Karpas-422 (cell line): ENCODE results near the gene PGLYRP2. TPM values are rescaled to one million over a fixed set of nuclear protein-coding genes. Genes with fewer than 3 reads are reported as not detected.

Experiments used
- DNase-seq: peaks from one replicate; pipeline ENCODE4 v3.0.0-alpha.2; 2015
- H2AFZ ChIP-seq: fragments of 200-600 bp; sonication (generic); 2 replicates; pipeline ENCODE4 v1.6.1; 2014; ENCODE audit warnings: antibody characterized with exemption, low read length, mixed read lengths
- H3K27ac ChIP-seq: fragments of 200-600 bp; sonication (generic); 2 replicates; pipeline ENCODE4 v1.5.1; 2014; ENCODE audit warnings: mild to moderate bottlenecking, low read length, moderate library complexity
- H3K27me3 ChIP-seq: fragments of 200-600 bp; sonication (generic); 2 replicates; pipeline ENCODE4 v1.6.1; 2014; ENCODE audit warnings: low read length, mixed read lengths
- H3K36me3 ChIP-seq: fragments of 200-600 bp; sonication (generic); 2 replicates; pipeline ENCODE4 v1.6.1; 2014; ENCODE audit warnings: low read length, mixed read lengths; ENCODE audit not compliant: insufficient read depth
- H3K4me1 ChIP-seq: fragments of 200-600 bp; sonication (generic); 2 replicates; pipeline ENCODE4 v1.6.1; 2014; ENCODE audit warnings: mild to moderate bottlenecking, low read length, mixed read lengths
- H3K4me2 ChIP-seq: fragments of 200-600 bp; sonication (generic); 2 replicates; pipeline ENCODE4 v1.6.1; 2014; ENCODE audit warnings: low read length, low read depth, mild to moderate bottlenecking; ENCODE audit not compliant: poor library complexity, severe bottlenecking
- H3K4me3 ChIP-seq: fragments of 200-600 bp; sonication (generic); 2 replicates; pipeline ENCODE4 v1.5.1; 2014; ENCODE audit warnings: mild to moderate bottlenecking, antibody characterized with exemption, low read length, mixed read lengths
- H3K79me2 ChIP-seq: fragments of 200-600 bp; sonication (generic); 2 replicates; pipeline ENCODE4 v1.6.1; 2014; ENCODE audit warnings: mild to moderate bottlenecking, low read length, mixed read lengths
- H3K9ac ChIP-seq: fragments of 200-600 bp; sonication (generic); 2 replicates; pipeline ENCODE4 v1.6.0; 2014; ENCODE audit warnings: low read length
- H3K9me2 ChIP-seq: fragments of 200-600 bp; sonication (generic), shearing (Covaris generic); replicated peaks from 2 replicates; pipeline ENCODE4 v1.6.0; 2014; ENCODE audit warnings: mild to moderate bottlenecking, low read length, moderate library complexity; ENCODE audit not compliant: insufficient read depth
- H3K9me3 ChIP-seq: fragments of 300-700, 200-600 bp; sonication (generic); 2 replicates; pipeline ENCODE4 v1.6.1; 2014; ENCODE audit warnings: low read length, mixed read lengths
- H4K20me1 ChIP-seq: fragments of 200-600 bp; sonication (generic); 2 replicates; pipeline ENCODE4 v1.6.1; 2014; ENCODE audit warnings: mild to moderate bottlenecking, antibody characterized with exemption, low read length, low read depth; ENCODE audit not compliant: insufficient read depth
- total RNA-seq: library from RNA; depleted of rRNA; stranded (reverse); fragments of >200 nt; shearing (Covaris generic); gene quantifications from 2 replicates; pipeline ENCODE4 v1.2.3, GENCODE V29; 2014; ENCODE audit warnings: low replicate concordance

PGLYRP2 gene
- total RNA-seq, 1 experiment from 2014 or later = not detected

DNA sequence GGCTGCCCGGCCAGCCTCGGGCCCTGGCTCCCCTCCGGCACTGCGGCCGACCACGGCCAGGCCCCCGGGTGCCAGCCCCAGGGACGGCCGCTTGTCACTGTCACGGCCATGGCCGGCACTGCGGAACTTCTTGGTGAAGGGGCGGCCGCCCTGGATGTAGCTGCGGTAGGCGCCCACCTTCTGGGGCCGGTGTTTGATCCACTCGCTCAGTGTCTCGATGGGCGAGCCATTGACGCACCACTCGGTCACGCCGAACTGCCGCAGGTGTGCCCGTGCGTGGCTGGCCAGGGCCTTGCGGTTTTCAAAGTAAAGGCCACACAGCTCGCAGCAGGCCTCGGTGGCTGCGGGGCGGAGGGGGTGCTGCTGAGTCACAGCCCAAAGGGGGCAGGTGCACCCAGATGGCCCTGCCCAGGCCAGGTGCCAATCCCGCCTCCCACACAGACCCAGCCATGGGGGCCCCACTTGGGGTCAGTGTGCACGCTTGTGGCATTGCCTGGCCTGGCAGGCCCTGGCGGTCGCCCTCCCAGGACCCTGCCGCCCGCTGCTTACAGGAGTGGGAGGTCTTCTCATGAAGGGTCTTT, 54.5 kb downstream of the PGLYRP2 start:
- no peak overlapping the region for H3K27ac ChIP-seq
- no peaks in the 10 kb centered on the region for H3K27me3 ChIP-seq
- no peak overlapping the region for H2AFZ ChIP-seq
- no peak overlapping the region for H3K9ac ChIP-seq
- H3K9me2 ChIP-seq = no peaks in the 10 kb centered on the region
- no peak for DNase-seq
- peaks cover 32% of the 10 kb centered on the region for H3K36me3 ChIP-seq
- H3K9me3 ChIP-seq = no peaks in the 10 kb centered on the region
- no peak overlapping the region for H3K4me3 ChIP-seq
- H3K79me2 ChIP-seq = peaks cover 19% of the 10 kb centered on the region
- H3K4me2 ChIP-seq = no peak overlapping the region
- H4K20me1 ChIP-seq = 0 out of 2 replicates have a peak, but pooled peaks cover 4% of the 10 kb centered on the region
- H3K4me1 ChIP-seq = peaks cover 1% of the 10 kb centered on the region

DNA sequence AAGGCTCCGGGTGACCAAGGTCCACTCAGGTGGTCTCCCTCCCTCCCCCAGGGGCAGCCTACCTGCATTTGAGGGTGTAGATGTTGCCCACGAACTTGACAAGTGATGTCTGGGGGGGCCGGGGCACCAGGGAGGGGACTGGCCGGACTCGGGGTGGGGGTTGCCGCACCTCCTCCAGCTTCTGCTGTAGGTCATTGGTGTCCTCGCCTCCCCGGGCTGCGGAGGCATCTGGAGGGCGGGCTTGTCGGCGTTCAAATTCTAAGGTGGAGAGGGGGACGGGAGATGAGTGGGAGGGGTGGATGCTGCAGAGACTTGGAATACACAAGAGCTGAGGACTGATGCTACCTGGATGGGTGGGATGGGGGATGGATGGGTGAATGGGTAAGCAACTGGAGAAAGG, 55.2 kb downstream of the PGLYRP2 start:
- Histone ChIP-seq H3K4me1 (peaks cover 8% of the 10 kb centered on the region), H3K9me2 (no peaks in the 10 kb centered on the region), H3K9me3 (no peaks in the 10 kb centered on the region), H3K27me3 (no peaks in the 10 kb centered on the region), H3K9ac (no peak overlapping the region), H3K4me2 (no peak overlapping the region), H3K36me3 (peaks cover 32% of the 10 kb centered on the region), H3K4me3 (no peak overlapping the region), H3K27ac (no peak overlapping the region), H3K79me2 (peaks cover 13% of the 10 kb centered on the region), H4K20me1 (0 out of 2 replicates have a peak, but pooled peaks cover 4% of the 10 kb centered on the region), H2AFZ (no peak overlapping the region)
- DNase-seq = no peak

DNA sequence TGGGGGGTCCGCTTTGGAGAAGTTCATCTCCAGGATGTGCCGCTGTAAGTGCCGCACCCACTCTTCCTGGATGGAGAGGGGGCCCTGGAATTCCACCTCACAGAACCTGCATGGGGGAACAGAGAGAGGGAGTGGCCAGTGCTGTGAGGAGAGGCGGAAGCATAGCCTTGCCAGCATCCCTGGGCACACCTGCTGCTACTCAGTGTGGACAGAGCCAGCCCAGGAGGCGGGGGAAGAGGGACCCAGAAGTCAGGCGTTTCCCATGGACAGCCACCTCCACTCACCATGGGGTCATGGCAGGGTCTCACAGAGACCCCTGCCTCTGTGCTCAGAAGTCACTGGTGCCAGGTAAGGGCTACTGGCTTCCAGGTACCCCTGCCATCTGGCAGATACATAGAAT, 56.2 kb downstream of the PGLYRP2 start:
- Histone ChIP-seq H2AFZ (no peak overlapping the region), H3K9me2 (no peaks in the 10 kb centered on the region), H3K4me2 (no peak overlapping the region), H3K4me3 (no peak overlapping the region), H3K9me3 (no peaks in the 10 kb centered on the region), H4K20me1 (0 out of 2 replicates have a peak, but pooled peaks cover under 1% of the 10 kb centered on the region), H3K9ac (no peak overlapping the region), H3K27ac (no peak overlapping the region), H3K4me1 (peaks cover 8% of the 10 kb centered on the region), H3K79me2 (peaks cover 9% of the 10 kb centered on the region), H3K27me3 (no peaks in the 10 kb centered on the region), H3K36me3 (peaks cover 32% of the 10 kb centered on the region)
- DNase-seq = no peak

DNA sequence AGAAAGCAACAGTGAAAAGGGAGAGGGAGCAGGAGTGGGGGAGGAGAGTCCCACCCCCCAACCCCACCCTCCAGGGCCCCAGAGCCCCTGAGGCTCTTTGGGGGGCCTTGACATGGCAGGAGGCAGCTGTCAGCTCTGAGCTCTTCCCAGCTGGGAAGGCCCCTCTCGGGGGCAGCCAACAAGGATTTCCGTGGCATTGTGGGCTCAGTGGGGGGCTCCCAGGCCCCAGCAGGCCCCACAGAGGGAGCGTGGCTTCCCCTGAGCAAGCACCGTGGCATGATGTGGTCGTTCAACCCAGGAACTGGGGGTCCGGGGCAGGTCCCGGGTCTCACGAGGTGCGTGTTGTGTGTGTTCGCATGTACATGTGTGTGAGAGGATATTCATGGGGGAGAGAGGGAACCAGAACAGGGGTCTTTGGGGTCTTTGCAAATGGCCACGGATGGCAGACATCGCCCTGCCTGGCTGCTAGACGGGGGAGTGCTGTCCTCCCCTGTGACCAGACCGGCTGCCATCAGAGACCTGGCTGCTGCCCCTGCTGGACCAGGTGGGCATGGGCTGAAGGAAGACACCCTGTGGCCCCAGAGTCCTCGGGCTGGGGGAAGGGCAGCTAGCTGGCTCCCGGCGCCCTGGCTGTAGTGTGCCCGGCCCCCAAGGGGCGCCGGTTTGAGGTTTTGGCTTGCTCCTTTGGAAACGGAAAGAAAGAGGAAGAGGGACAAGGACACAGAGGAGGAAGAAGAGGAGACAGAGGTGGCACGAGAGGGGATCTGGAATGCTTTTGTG, 56.8 kb downstream of the PGLYRP2 start:
- H3K36me3 ChIP-seq = peaks cover 29% of the 10 kb centered on the region
- H3K9ac ChIP-seq = no peak overlapping the region
- DNase-seq = no peak
- H3K9me3 ChIP-seq = no peaks in the 10 kb centered on the region
- H3K9me2 ChIP-seq = no peaks in the 10 kb centered on the region
- no peaks in the 10 kb centered on the region for H3K27me3 ChIP-seq
- H3K4me3 ChIP-seq = no peak overlapping the region
- H4K20me1 ChIP-seq = peaks cover 7% of the 10 kb centered on the region; the same call in 1 of the 2 replicates
- no peak overlapping the region for H3K4me2 ChIP-seq
- peaks cover 15% of the 10 kb centered on the region for H3K79me2 ChIP-seq
- no peak overlapping the region for H3K27ac ChIP-seq
- H3K4me1 ChIP-seq = peaks cover 11% of the 10 kb centered on the region
- no peak overlapping the region for H2AFZ ChIP-seq

DNA sequence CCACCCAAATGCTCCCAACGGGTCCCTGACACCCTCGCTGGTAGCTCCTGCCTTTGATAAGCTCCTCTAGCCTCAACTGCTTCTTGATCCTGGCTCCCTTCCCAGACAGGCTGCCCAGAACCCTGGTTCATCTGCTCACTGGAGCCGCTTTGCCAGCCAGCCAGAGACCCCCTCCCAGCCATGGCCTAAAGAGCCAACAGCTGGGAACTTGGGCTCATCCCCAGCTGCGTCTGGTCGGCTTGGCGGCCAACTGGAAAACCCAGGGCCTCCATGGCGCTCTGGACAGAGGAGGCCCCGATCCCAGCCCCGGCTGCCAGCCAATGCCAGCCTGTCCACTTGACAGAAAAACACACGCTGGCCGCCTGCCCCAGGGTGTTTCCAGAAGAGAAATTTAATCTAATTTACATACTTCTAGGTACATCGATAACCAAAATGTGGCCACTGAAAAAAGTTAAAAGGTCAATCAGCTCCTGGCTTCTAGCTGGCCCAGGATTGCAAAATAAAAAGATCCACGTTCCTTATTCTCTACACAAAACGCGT, 57.5 kb downstream of the PGLYRP2 start:
- Histone ChIP-seq H3K9me2 (no peaks in the 10 kb centered on the region), H3K27ac (no peak overlapping the region), H2AFZ (no peak overlapping the region), H3K36me3 (peaks cover 32% of the 10 kb centered on the region), H3K27me3 (no peaks in the 10 kb centered on the region), H3K4me3 (no peak overlapping the region), H3K79me2 (peaks cover 22% of the 10 kb centered on the region), H3K9me3 (no peaks in the 10 kb centered on the region), H3K9ac (no peak overlapping the region), H3K4me2 (no peak overlapping the region), H4K20me1 (peaks cover 14% of the 10 kb centered on the region; the same call in 1 of the 2 replicates), H3K4me1 (peaks cover 18% of the 10 kb centered on the region)
- no peak for DNase-seq

DNA sequence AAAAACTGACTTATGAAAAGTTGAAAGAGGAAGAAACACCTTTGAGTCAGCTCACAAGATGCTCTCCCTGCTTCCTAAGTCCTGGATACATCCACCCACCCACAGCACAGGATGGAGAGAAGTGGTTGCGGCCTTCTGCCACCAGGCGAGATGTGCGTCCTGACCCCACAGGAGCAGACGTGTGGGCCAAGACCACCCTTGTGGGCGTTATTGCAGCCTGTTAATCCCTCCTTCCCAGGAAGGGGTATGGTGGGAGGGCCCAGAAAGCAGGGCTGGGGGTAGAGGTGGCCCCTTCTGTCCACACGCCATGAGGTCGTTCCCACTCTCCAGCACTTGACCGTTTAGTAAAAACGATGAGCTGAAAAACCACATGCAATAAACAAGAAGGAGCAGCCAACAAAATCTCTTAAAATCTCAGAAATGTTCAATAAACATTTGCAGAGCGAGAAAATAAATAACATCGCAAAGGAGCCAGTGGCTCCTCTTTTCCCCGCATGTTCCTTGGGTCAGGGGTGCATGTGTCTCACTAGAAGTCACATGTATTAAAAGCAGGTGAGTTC, 58.1 kb downstream of the PGLYRP2 start:
- Histone ChIP-seq H3K4me3 (no peak overlapping the region), H3K36me3 (peaks cover 35% of the 10 kb centered on the region), H2AFZ (no peak overlapping the region), H3K27me3 (no peaks in the 10 kb centered on the region), H3K4me1 (peaks cover 20% of the 10 kb centered on the region), H3K9me3 (no peaks in the 10 kb centered on the region), H3K9me2 (no peaks in the 10 kb centered on the region), H3K4me2 (no peak overlapping the region), H3K79me2 (peaks cover 27% of the 10 kb centered on the region), H3K9ac (no peak overlapping the region), H4K20me1 (peaks cover 19% of the 10 kb centered on the region; the same call in 1 of the 2 replicates), H3K27ac (no peak overlapping the region)
- no peak for DNase-seq

DNA sequence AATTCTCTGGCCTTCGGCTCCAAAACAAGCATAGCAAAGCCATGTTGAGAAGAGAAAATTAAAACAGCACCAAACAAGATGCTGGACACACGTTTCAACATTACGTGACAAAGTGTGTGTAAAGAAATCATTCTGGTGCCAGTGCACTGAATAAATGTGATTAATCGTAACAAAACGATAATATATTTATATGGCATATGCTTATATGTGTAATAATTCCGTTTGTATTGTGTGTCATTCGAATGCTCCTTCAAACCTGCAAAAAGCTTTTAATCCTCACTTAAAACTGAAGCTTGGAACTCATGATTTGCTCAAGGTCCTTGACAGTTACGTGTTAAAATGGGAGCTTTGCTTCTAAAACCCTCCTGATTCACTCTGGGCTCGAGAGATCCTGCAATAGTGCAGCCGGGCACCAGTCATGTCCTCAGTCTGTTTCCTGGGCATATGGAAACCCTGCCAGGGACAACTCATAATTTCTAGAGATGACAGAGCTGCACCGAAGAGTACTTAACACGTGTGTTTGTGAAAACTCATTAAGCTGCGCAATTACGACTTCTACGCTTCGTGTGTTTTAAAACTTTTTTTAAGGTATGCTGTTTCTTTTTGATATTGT, 59.8 kb downstream of the PGLYRP2 start:
- no peaks in the 10 kb centered on the region for H3K9me3 ChIP-seq
- peaks cover 40% of the 10 kb centered on the region for H3K79me2 ChIP-seq
- peak overlapping the region; percentile 52; the same call in 1 of the 2 replicates for H3K4me3 ChIP-seq
- no peaks in the 10 kb centered on the region for H3K27me3 ChIP-seq
- peaks cover 30% of the 10 kb centered on the region for H3K36me3 ChIP-seq
- peak overlapping the region; percentile 67 for H3K4me2 ChIP-seq
- 0 out of 2 replicates have a peak overlapping the region, but pooled peaks have one; percentile 57 for H2AFZ ChIP-seq
- peaks cover 20% of the 10 kb centered on the region for H3K4me1 ChIP-seq
- peak overlapping the region; percentile 58 for H3K9ac ChIP-seq
- H4K20me1 ChIP-seq = peaks cover 29% of the 10 kb centered on the region; the same call in 1 of the 2 replicates
- peak; percentile 51 for DNase-seq
- no peaks in the 10 kb centered on the region for H3K9me2 ChIP-seq
- 0 out of 2 replicates have a peak overlapping the region, but pooled peaks have one; percentile 9 for H3K27ac ChIP-seq
